GM18858 (cell line): Measurements from ENCODE around the gene DYSF.

ENCODE experiments used
- ATAC-seq: cut with Tn5 transposase; IDR thresholded peaks from one replicate; pipeline ENCODE4 v1.9.1; 2021; ENCODE audit not compliant: unreplicated experiment

Gene DYSF

DNA sequence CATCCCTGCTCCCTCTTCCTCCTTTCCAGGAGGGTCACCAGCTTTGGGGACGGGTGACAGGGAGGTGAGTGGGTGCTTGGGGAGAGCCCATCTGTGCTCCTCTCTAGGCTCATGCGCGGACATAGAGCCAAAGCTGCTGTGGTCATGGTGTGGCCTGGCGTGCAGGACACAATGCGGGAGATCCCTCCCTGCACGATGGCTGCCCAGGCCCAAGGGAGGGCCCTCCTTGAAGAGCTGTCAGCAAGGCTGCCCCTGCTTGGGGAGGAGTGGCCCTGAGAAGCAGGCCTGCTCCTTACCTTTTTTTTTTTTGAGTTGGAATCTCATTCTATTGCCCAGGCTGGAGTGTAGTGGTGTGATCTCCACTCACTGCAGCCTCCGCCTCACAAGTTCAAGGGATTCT, 111.4 kb downstream of the DYSF start:
- ATAC-seq, result no peak

GRCh38 chr2:71566372-71566771, 113.0 kb downstream of the DYSF start:
- ATAC-seq, result no peak

GRCh38 chr2:71567625-71568024, 114.3 kb downstream of the DYSF start:
- no peak for ATAC-seq

DNA sequence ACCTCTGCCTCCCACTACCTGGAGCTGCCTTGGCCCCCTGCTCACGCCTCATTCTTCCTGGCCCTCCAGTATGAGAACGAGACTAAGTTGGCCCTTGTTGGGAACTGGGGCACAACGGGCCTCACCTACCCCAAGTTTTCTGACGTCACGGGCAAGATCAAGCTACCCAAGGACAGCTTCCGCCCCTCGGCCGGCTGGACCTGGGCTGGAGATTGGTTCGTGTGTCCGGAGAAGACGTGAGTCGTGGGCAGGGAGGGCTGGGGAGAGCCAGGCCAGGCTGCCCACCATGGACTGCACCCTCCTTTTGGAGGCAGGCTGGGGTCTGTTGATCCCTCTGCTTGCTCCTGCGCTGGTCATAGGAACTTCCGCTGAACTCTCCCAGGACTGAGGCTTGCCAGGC, 114.7 kb downstream of the DYSF start:
- no peak for ATAC-seq

GRCh38 chr2:71570511-71570910, 117.2 kb downstream of the DYSF start:
- no peak for ATAC-seq

DNA sequence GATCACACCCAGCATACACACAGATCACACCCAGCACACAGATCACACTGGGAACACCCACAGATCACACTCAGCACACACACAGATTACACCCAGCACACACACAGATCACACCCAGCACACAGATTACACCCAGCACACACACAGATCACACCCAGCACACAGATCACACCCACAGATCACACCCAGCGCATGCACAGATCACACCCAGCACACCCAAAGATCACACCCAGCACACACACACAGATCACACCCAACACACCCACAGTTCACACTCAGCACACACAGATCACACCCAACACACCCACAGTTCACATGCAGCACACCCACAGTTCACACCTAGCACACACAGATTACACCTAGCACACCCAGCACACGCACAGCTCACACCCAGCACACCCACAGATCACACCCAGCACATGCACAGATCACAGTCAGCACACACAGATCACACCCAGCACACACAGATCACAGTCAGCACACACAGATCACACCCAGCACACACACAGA, 117.6 kb downstream of the DYSF start:
- ATAC-seq, result no peak

DNA sequence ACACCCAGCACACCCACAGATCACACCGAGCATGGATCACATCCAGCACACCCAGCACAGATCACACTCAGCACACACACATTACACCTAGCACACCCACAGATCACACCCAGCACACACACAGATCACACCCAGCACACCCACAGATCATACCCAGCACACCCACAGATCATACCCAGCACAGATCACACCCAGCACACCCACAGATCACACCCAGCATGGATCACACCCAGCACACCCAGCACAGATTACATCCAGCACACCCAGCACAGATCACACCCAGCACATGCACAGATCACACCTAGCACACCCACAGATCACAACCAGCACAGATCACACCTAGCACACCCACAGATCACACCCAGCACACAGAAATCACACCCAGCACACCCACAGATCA, 118.6 kb downstream of the DYSF start:
- ATAC-seq, result no peak

DNA sequence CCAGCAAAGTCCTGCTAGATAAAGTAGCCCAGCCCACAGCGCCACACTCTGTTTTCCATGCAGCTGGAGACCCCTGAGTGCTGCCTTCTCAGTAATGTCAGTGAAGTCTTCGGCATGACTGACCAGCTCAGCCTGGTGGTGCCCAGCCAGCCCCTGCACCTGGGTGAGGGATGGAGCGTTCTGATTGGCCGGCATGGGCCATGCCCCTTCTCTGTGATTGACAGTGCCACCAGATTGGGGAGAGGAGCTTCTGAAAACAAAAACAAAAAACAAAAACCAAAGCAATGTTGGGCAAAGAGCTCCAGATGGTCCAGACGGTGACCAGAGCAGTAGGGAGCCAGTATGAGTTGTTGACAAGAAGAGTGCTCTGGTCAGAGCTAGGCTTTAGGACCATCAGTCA, 122.6 kb downstream of the DYSF start:
- ATAC-seq, result no peak

- ATAC-seq, result no peak
Observed at GRCh38 chr2:71576541-71576940, 123.2 kb downstream of the DYSF start.

- ATAC-seq, result no peak
Observed at GRCh38 chr2:71577209-71577608, 123.8 kb downstream of the DYSF start.

- no peak for ATAC-seq
Observed at GRCh38 chr2:71578767-71579342, 125.5 kb downstream of the DYSF start.

- no peak for ATAC-seq
Observed at GRCh38 chr2:71581026-71581425, 127.7 kb downstream of the DYSF start.

DNA sequence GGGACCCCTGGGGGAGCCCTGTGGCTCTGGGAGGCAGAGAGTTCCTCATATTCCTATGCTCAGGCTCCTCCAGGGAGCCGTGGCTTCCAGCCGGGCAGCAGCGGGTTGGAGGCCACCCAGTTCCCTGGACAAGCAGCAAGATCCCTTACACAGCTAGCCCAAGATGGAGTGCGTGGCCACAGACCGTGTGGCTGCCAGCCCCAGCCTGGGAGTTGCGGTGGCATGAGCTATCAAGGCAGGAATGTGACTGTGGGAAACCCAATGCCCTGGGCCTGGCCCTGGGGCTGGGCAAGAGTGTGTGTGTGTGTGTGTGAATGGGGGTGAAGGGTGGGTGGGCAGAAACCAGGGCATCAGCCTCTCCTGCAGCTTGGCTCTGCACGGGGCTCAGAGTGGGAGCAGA, 130.5 kb downstream of the DYSF start:
- no peak for ATAC-seq

DNA sequence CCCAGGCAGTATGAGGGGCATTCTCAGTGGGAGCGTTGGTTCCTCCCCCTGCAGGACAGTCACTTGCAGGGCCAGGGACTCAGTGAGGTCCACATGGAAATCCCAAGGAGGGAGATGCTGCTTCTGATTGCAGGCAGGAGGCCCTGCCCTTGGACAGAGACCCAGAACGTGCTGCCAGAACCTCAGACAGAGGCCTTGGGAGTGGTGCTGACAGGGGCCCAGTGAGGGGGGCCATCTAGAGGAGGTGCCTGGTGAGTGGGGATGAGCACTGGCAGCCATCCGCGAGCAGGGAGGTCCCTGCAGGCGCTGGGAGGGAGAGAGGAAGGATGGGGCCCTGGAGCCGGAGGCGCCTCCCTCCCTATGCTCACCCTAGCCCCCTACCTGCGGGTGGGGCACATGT, 133.1 kb downstream of the DYSF start:
- ATAC-seq, result no peak

DNA sequence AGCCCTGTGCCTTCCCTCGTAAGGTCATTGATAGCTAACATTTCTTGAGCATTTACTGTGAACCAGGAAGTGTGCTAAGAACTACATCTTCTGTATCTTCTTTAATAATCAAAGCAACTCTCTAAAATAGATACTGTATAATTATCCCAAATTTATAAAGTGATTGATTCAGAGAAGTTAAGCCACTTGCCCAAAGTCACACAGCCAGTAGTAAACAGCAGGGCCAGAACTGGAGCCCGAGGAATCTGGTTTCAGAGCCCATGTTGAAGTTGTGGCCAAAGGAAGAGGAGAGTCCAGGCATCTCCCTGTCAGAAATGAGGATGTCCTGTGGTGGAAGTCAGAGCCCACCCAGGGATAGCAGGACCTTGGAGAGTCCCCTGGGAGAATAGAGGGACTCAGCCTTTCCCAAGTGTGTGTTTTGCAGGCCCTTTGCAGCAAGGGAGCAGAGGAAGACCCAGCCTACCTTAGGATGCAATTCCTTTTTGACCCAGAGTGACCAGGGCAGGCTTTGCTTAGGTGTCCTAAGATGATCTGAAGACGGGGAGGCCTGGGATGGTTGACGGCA, 134.2 kb downstream of the DYSF start:
- no peak for ATAC-seq

DNA sequence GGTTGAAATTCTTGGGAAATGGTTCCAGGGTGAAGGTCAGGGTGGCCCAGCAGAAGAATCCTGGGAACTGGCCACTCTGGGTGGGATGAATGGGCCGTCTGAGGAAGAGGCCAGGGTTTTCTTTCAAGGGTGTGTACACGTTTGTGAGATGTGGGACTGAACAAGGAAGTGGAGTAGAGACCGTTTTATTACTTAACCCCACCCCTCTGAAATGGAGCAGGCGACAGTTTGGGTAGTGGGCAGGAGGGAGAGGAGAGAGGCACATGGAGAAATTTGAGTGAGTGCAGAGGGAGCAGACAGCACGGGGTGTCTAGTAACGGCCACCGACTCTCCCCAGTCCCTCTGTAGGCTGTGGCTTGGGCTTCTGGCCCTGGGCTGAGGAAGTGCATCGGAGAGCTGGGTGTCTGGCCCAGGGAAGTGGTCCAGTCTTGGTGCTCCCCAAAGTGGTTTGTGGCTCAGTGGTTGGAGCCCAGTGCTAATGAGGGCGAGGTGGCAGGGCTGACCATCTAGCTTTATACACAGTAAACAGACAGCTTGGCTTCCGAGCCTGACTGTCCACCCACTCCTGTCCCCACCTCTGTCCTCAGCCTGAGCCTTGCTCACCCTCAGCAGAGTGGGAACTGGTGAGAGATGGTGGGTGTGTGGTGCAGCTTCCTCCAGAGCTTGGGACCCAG, 135.3 kb downstream of the DYSF start:
- ATAC-seq, result no peak

DNA sequence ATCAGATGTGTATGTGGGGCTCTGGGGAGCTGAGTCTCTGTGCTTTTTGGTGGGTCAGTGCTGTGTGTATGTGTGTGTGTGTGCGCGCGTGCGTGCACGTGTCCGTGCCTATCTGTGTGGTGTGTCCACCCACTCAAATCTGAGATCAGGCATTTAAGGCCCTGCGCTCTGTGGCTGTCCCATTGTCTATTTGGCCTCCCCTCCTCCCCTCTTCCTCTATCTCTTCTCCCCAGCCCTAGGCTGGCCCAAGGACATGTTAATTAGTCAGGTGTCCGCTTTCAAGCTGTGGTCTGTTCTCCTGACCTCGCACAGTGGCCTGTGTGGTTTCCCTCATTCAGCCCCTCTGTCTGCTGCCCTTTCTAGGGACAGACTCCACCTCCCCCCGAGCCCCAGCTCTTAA, 136.4 kb downstream of the DYSF start:
- ATAC-seq, result no peak

DNA sequence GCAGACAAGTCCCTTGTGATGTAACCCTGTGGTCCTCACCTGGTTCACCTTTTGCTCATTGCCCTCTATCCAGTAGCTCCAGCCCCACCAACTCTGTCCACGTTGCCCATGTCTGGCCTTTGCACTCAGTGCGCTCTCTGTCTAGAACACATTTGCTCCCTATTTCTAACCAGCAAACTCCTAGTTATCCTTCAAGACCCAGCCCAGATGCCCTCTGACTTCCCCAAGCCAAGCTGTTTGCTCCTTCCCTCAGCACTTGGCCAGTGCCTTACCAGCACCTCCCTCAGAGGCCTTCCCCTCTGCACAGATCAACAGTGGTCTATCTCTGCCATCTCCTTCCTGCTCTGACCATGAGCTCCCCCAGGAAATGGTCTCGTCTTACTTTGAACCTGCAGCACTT, 137.7 kb downstream of the DYSF start:
- no peak for ATAC-seq

DNA sequence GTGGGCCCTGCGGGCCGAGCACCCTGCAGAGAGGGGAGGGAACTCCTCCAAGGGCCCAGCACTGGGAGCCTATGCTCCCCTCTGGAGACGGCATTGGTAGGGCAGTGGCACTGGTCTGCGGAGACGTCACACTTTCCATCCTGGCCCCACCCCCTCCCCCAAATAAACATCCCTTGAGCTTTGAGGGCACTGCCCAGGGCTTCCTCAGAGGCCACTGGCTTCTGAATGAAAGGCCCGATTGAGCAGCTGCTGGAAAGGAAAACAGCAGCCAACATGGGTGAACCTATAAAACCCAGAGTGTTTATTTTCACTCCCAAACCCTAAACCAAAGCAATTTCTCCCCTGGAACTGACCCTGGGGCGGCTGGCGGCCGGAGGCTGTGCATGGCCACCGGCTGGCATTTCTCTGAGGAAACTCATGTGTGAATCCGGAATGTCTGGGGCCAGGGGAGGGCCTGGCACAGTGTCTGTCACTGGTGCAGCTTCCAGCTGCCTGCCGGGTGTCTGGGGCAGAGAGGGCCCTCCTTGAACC, 138.9 kb downstream of the DYSF start:
- ATAC-seq, result no peak

GRCh38 chr2:71595569-71595968, 142.2 kb downstream of the DYSF start:
- no peak for ATAC-seq

DNA sequence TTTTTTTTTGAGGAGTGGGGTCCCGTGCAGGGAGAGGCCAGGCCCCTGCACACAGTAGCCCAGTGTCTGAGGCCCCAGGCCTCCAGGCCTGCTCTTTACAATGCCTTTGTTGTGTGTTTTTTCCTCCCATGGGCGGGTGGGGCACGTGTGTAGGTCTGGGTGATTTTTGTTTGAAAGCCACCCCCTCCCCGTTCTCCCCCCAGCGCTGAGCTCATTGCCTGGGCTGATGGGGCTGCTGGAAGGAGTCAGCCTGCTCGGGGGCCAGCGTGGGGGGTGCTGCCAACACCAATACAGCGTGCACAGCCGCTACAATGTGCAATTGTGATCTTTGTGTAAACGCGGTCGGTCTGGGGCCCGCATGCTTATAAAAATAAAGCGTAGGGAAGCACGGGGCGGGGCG, 142.7 kb downstream of the DYSF start:
- no peak for ATAC-seq

- ATAC-seq, result no peak
Observed at GRCh38 chr2:71597756-71598155, 144.4 kb downstream of the DYSF start.
